NCI-H128 (cell line): ENCODE measurements around the gene DYNLT4.

ENCODE experiments used
- DNase-seq: peaks from one replicate; lab custom pipeline; 2025; ENCODE audit not compliant: unreplicated experiment; lab: John Stamatoyannopoulos, UW

DYNLT4 gene

DNA sequence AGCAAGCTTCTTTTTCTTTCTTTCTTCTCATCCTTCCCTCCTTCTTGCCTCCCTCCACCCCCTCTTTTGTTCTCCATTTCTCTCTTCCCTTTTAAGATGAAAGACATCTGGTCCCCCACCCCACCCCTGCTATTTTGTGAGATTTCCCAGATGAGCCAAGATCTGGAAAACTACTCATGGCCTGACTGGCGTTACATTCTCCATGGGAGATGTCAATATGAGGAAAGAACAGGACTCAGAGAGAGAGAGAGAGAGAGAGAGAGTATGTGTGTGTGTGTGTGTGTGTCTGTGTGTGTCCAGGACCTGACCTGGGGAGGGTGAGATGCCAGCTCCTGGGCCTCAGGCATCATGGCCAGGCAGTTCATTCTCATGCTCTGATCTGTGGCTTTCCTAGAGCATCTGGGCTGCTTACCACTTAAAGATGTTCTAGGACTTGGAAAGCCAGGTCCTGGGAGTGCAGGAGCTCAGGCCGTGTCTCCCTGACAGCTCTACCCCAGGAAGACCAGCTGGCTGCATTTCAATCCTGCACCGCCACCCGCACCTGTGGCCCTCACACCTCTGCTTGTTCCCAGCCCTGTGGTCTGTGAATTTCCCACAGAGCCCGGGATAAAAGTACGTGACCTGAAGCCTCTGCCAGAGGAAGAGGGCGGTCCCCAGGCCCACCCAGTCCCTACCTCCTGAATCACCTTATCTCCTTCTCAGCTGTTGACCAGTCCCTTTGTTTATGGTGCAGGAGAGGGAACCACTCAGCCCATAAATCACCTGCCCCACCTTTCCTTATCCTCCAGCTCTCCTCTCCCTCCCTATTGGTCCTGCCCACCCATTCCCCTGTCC lies 16.0 kb downstream of the DYNLT4 start:
- no peak for DNase-seq

- DNase-seq = no peak
Observed at GRCh38 chr1:44788120-44788860, 18.9 kb downstream of the DYNLT4 start, which contains the start of gene BEST4. TSS of gene BEST4 (minus strand) at chr1:44788170. CDS start at chr1:44787705, 465 bp downstream.

DNA sequence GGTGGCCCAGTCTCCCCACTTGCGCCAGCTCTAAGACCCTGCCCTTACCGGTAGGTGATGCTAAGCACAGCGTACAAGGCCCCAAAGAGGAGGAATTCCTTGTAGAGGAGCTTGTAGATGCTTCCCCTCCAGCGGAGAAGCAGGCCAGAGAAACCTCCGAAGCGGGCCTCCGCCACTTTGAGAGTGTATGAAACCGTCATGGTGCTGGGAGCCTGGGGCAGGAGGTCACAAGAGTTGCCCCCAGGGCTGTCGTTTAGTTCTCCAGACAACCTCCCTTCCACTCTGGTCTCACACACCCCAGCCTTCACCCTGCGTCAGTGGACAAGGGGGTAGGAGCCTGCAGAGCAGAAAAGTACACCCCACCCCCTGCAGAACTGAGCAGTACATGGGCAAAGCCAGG lies 19.6 kb downstream of the DYNLT4 start:
- DNase-seq = no peak

- DNase-seq = no peak
Observed at GRCh38 chr1:44786841-44787426, 20.2 kb downstream of the DYNLT4 start.

- no peak for DNase-seq
Observed at GRCh38 chr1:44786138-44786840, 20.9 kb downstream of the DYNLT4 start.

GRCh38 chr1:44785501-44786137 lies 21.5 kb downstream of the DYNLT4 start:
- DNase-seq = no peak

DNA sequence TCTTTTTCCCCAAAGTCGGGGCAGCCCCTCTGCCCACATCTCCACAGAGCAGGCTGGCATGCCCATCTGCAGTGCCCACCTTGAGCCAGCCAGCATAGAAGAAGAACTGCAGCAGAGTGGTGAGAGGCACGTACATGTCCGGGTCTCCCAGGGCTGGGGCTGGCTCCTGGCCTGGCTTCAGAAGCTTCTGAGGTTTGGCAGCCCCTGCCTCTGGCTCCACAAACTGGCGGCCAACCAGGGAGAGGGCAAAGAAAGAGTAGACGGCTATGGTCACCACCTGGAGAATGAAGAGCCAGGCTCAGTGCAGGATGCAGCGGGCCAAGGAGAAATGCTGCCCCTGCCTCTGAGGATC lies 22.1 kb downstream of the DYNLT4 start:
- DNase-seq = no peak

- DNase-seq = no peak
Observed at GRCh38 chr1:44784094-44785028, 22.8 kb downstream of the DYNLT4 start.

- DNase-seq = no peak
Observed at GRCh38 chr1:44783697-44784093, 23.5 kb downstream of the DYNLT4 start.

DNA sequence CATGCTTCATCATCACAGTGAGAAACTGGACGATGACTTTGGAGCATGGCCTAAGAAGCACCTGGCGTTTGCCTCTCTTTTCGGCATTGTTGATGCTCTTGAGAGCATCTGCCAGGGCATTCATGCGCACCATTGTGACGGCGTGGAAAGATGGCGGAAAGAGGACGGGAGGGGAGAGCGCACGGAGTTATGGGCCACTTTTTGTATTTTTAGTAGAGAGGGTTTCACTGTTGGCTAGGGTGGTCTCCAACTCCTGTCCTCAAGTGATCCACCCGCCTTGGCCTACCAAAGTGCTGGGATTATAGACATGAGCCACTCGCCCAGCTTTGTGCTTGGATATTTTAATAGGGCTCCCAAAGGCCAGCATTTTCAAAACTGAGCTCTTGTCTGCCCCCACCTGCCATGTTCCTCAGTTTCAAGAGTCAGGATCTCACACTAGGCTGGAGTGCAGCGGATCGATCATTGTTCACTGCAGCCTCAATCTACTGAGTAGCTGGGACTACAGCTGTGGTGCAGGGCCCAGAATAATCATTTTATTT lies 26.5 kb downstream of the DYNLT4 start:
- DNase-seq = no peak

GRCh38 chr1:44778705-44779576 lies 28.2 kb downstream of the DYNLT4 start:
- no peak for DNase-seq

DNA sequence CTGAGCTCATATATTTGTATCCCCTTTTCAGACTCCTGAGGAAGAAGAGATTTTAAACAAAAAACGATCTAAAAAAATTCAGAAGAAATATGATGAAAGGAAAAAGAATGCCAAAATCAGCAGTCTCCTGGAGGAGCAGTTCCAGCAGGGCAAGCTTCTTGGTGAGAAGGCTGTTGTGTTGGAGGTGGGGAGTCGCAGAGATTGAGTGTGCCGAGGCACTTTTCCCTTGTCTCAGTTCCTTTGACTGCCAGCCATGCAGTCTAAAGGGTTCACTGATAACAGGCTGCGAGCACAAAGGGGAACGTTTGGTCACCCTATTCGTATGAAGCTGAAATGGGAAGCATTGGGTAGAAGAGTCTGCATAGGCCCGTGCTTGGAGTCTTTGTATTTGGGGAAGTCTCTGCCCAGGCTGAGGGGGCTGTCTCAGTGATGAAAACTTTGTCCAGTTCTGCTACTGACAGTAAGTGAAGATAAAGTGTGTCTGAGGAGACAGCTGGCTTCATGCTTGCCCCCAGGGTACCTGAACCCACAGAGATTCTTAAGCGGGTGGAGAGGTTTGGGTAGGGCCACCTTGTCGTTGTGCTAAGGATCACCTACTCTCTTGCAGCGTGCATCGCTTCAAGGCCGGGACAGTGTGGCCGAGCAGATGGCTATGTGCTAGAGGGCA lies 29.0 kb downstream of the DYNLT4 start:
- DNase-seq = no peak

GRCh38 chr1:44777547-44777946 lies 29.6 kb downstream of the DYNLT4 start:
- DNase-seq = no peak

DNA sequence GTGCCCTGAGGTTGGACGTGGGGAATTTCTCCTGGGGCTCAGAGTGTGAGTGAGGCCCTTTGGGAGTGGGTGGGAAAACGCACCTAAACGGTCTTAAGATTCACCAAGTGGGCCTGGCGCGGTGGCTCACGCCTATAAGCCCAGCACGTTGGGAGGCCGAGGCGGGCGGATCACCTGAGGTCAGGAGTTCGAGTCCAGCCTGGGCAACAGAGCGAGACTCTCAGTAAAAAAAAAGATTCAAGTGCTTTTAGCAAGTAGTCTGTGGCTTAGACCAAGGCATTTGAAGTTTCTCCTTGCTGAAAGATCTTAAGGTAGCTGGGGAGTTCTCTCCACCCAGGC lies 30.5 kb downstream of the DYNLT4 start:
- no peak for DNase-seq

DNA sequence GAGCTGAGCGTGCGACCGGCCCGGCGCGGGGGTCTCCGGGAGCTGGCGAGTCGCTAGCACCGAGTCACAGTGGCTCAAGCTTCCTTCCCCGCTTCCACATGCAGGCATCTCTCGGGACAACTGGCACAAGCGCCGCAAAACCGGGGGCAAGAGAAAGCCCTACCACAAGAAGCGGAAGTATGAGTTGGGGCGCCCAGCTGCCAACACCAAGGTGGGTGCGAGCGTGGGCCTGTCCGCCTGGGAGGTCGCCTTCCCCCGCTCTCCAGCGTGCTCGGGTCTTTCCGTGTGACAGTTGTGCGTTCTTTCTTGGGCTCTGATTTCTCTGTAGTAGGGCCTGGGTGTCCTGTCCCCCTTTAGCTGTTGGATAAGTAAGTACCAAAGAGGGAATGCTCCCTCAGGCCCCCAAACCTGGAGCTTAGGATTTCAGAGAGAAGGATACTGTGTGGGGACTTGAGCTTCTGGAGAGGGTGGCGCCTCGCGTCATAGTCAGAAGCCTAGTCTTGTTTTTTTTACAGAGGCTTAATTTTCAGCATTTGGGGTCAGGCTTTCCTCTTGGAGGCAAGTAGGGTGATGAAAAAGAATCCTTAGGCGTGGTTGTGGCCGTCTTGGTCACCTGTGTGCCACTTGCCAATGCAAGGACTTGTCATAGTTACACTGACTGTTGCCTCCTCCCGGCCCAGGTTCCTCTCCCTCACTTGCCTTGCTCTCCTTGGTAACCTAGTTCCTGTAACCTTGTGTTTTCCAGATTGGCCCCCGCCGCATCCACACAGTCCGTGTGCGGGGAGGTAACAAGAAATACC lies 31.0 kb downstream of the DYNLT4 start:
- no peak for DNase-seq

DNA sequence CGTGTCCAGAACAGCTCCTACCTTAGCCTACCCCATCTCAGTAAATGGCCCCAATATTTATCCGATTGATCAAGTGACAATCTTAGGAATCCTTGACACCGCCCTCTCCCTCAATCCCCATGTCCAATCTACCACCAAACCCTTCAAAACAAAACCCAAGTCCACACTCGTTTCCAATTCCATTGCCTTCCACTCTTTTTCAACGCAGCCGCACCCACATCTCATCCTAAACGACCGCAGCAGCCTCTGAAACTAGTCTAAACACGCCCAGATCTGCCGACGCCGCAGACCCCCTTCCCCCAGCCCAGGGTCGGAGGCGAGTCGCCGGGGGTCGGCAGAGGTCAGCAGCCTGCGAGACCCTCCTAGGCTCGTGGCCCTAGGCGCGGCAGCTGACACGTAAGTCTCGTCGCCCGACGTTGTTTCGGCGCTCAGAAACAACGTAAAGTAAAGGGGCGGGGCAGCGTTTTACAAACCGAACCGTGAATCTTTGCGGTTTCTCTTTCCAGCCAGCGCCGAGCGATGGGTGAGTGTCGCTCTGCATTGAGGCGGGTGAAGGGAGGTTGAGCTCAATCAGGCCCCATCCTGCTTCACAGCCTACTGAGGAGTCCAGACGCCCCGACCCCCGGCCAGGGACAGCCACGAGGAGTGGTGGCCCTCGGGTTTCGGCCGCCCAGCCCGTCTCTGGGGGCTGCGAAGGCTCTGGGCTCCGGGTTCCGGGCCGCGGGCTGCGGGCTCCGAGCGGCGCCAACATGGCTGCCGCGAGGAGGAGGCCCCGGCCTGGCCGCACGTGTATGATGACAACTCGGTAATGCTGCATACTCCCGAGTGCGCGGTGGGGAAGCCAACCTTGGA lies 31.8 kb downstream of the DYNLT4 start, which contains the start of gene RPS8:
RPS8 (plus strand) TSS at position 463 of the 852 bp plus-strand sequence; CDS start at position 520, 57 bp downstream.
- DNase-seq = peak; percentile 95
